Activated B cell treated with CpG ODN at 0.5 μM for 24 hours (primary cell): ENCODE data around the gene PIK3CA. TPM values are rescaled to one million over a fixed set of nuclear protein-coding genes. Genes with fewer than 3 reads are reported as not detected.
"Not testable (repeated sequence)": the region's sequence is repeated elsewhere in the genome, so short reads cannot be mapped to it uniquely, and the experiment has no call there.

Source experiments
- ATAC-seq: fragments of 200-7000 bp; cut with Tn5 transposase; one replicate; pipeline ENCODE4 v1.10.0; 2021; ENCODE audit warnings: low read depth, mild to moderate bottlenecking, moderate library complexity
- CTCF ChIA-PET: fragments of 350-600 bp; sonication (Branson Sonifier 250); formaldehyde crosslinking; loops from one replicate; lab custom pipeline; 2021; ENCODE audit warnings: antibody characterized with exemption; lab: Charles Lee
- POLR2A ChIA-PET: fragments of 350-600 bp; sonication (Branson Sonifier 250); formaldehyde crosslinking; loops from one replicate; lab custom pipeline; 2021; ENCODE audit warnings: antibody characterized with exemption; lab: Charles Lee
- DNase-seq: peaks from one replicate; pipeline ENCODE4 v3.0.0; 2022
- H3K27ac Mint-ChIP-seq: one replicate; pipeline ENCODE4 v1.8.0; 2020; ENCODE audit warnings: mixed read lengths
- H3K27me3 Mint-ChIP-seq: one replicate; pipeline ENCODE4 v1.8.0; 2021; ENCODE audit warnings: mixed read lengths
- H3K36me3 Mint-ChIP-seq: one replicate; pipeline ENCODE4 v1.8.0; 2021; ENCODE audit warnings: low read depth, mixed read lengths
- H3K4me1 Mint-ChIP-seq: one replicate; pipeline ENCODE4 v1.8.0; 2021; ENCODE audit warnings: mixed read lengths
- H3K4me3 Mint-ChIP-seq: one replicate; pipeline ENCODE4 v1.8.0; 2020; ENCODE audit warnings: mild to moderate bottlenecking, mixed read lengths
- H3K9me3 Mint-ChIP-seq: one replicate; pipeline ENCODE4 v1.8.0; 2020; ENCODE audit warnings: mixed read lengths
- intact Hi-C: fragments of 100-400 bp; cut with micrococcal nuclease; formaldehyde crosslinking; loops from one replicate; pipeline ENCODE4 v1.15.1; 2024
- total RNA-seq: library from RNA; stranded (reverse); gene quantifications from 2 replicates; pipeline ENCODE4 v1.2.3, GENCODE V29; 2022
- TF ChIP-seq, protein P1 (sequence below): fragments of 200-600 bp; IDR thresholded peaks from one replicate; pipeline ENCODE4 v1.8.0; 2022; ENCODE audit warnings: antibody characterized with exemption, mild to moderate bottlenecking

PIK3CA gene
- total RNA-seq, 1 donor from 2014 or later: 40.5 TPM

DNA sequence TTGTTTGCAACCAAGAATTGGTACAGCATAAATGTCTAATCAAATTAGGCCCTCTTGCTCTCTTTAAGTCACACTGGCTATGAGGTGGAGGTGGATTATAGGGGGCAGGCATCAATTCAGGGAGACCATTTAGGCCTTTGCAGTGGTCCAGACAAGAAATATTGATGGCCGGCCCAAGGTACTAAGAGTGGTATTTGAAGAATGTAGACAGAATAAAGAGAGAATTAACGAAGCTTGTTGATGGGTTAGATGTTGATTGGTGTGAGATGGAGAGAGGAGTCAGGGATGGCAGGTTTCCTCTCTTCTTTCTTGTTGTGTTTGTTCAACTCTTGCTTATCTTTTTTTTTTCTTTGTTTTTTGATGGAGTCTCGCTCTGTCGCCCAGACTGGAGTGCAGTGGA is 48.5 kb downstream of the PIK3CA start:
- no peak for ATAC-seq
- peak overlapping the region; percentile 10 for H3K27ac Mint-ChIP-seq
- TF ChIP-seq, protein P1, sequence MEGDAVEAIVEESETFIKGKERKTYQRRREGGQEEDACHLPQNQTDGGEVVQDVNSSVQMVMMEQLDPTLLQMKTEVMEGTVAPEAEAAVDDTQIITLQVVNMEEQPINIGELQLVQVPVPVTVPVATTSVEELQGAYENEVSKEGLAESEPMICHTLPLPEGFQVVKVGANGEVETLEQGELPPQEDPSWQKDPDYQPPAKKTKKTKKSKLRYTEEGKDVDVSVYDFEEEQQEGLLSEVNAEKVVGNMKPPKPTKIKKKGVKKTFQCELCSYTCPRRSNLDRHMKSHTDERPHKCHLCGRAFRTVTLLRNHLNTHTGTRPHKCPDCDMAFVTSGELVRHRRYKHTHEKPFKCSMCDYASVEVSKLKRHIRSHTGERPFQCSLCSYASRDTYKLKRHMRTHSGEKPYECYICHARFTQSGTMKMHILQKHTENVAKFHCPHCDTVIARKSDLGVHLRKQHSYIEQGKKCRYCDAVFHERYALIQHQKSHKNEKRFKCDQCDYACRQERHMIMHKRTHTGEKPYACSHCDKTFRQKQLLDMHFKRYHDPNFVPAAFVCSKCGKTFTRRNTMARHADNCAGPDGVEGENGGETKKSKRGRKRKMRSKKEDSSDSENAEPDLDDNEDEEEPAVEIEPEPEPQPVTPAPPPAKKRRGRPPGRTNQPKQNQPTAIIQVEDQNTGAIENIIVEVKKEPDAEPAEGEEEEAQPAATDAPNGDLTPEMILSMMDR: no peak
- H3K27me3 Mint-ChIP-seq: no peaks in the 10 kb centered on the region
- DNase-seq: no peak
- peaks cover 21% of the 10 kb centered on the region for H3K36me3 Mint-ChIP-seq
- POLR2A ChIA-PET: interaction anchor here (1.3 kb wide), 2 partner anchors 48 to 49 kb away, joined by 4 read pairs; no protein-coding TSS in a partner anchor
- H3K9me3 Mint-ChIP-seq: no peaks in the 10 kb centered on the region
- CTCF ChIA-PET: no interaction called here
- H3K4me3 Mint-ChIP-seq: peak overlapping the region; percentile 26
- intact Hi-C loops: loop anchor here (1.0 to 5.0 kb wide), 2 partner anchors 47 to 179 kb away; no protein-coding TSS in a partner anchor
- H3K4me1 Mint-ChIP-seq: peaks cover 46% of the 10 kb centered on the region

DNA sequence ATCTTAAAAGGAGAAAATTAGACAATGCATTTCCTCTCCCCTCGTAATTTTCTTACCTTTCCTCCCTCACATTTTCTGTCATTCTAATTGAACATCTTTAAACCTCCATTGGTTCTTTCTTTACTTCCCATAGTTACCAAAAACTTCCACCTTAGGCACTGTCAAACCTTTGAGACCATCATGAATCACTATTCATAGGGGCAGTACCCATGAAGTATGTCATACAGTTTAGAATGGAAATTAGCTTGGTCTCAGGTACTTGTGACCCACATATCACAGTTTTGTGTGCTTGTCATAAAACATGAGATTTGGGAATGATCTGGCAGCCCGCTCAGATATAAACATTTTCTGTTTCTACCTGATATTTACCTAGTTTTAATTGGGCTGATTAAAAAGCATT is 52.6 kb downstream of the PIK3CA start:
- peaks cover 18% of the 10 kb centered on the region for H3K4me1 Mint-ChIP-seq

DNA sequence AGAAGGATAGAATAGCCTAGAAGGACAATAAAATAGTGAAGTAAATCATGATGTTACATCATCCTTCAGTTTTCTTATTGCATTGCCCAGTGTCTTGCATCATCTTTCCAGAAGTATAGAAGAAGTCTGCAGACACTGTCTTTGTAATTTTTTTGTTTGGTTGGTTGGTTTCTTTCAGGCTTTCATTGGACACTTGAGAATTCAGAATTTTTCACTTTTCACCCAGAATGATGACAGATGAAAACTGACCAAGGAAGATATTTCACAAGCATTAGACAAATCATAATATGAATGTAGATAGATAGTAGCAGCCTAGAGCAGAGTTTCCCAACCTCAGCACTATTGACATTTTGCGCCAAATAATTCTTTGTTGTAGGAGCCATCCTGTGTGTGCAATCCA is 67.4 kb downstream of the PIK3CA start:
- intact Hi-C loops, CTCF ChIA-PET, POLR2A ChIA-PET: not testable (repeated sequence)

More for the DNA sequence above, 52.6 kb downstream of the PIK3CA start:
- DNase-seq (no peak), ATAC-seq (no peak)
- POLR2A ChIA-PET: interaction anchor here (0.5 kb wide), 1 partner anchor 81 kb away, joined by 3 read pairs; no protein-coding TSS in a partner anchor
- Mint-ChIP-seq H3K27ac (no peak overlapping the region), H3K27me3 (no peaks in the 10 kb centered on the region), H3K4me3 (no peak overlapping the region), H3K9me3 (no peaks in the 10 kb centered on the region), H3K36me3 (peaks cover 50% of the 10 kb centered on the region)
- TF ChIP-seq, protein P1: no peak
- CTCF ChIA-PET: no interaction called here
- intact Hi-C loops: no loop called here

DNA sequence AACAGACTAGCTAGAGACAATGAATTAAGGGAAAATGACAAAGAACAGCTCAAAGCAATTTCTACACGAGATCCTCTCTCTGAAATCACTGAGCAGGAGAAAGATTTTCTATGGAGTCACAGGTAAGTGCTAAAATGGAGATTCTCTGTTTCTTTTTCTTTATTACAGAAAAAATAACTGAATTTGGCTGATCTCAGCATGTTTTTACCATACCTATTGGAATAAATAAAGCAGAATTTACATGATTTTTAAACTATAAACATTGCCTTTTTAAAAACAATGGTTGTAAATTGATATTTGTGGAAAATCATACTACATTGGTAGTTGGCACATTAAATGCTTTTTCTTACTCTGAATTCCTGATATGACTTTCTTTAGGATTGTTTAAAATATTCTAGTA is 70.1 kb downstream of the PIK3CA start:
- H3K9me3 Mint-ChIP-seq, H3K4me3 Mint-ChIP-seq, H3K27me3 Mint-ChIP-seq, ATAC-seq, H3K27ac Mint-ChIP-seq, CTCF ChIA-PET, intact Hi-C loops, DNase-seq, H3K4me1 Mint-ChIP-seq: not testable (repeated sequence)
- H3K36me3 Mint-ChIP-seq: peaks cover 50% of the 10 kb centered on the region
- POLR2A ChIA-PET: interaction anchor here (0.6 kb wide), 1 partner anchor 243 kb away, joined by 3 read pairs; no protein-coding TSS in a partner anchor

More for the DNA sequence above, 67.4 kb downstream of the PIK3CA start:
- not testable (repeated sequence) for H3K9me3 Mint-ChIP-seq, DNase-seq, H3K4me3 Mint-ChIP-seq, H3K27me3 Mint-ChIP-seq, H3K4me1 Mint-ChIP-seq, ATAC-seq, H3K27ac Mint-ChIP-seq
- H3K36me3 Mint-ChIP-seq: peaks cover 43% of the 10 kb centered on the region

DNA sequence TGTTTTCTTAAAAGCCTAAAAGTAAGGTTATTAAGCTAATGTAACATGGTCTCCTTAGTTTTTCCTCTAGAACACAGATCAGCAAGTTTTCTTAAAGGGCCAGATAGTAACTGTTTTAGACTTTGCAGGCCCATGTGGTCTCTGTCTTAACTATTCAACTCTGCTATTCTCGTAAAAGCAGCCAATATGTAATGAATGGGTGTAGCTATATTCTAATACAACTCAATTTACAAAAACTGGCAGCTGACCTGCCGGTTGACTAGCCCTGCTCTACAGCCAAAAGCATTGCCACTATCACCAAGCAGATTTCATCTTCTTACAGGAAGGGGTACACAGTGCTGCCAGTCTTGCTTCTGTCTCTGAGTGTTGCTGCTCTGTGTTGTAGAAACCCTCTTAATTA is 75.4 kb downstream of the PIK3CA start:
- POLR2A ChIA-PET: interaction anchor here (1.1 kb wide), 1 partner anchor 74 kb away, joined by 3 read pairs; no protein-coding TSS in a partner anchor
- TF ChIP-seq, protein P1: no peak
- no peak overlapping the region for H3K4me3 Mint-ChIP-seq
- no peak for ATAC-seq
- CTCF ChIA-PET: interaction anchor here (0.8 kb wide), 1 partner anchor 10 kb away, joined by 3 read pairs; no protein-coding TSS in a partner anchor
- intact Hi-C loops: no loop called here
- H3K27ac Mint-ChIP-seq: no peak overlapping the region
- H3K9me3 Mint-ChIP-seq: no peaks in the 10 kb centered on the region
- DNase-seq: no peak
- H3K36me3 Mint-ChIP-seq: peaks cover 64% of the 10 kb centered on the region
- no peaks in the 10 kb centered on the region for H3K4me1 Mint-ChIP-seq
- no peaks in the 10 kb centered on the region for H3K27me3 Mint-ChIP-seq

DNA sequence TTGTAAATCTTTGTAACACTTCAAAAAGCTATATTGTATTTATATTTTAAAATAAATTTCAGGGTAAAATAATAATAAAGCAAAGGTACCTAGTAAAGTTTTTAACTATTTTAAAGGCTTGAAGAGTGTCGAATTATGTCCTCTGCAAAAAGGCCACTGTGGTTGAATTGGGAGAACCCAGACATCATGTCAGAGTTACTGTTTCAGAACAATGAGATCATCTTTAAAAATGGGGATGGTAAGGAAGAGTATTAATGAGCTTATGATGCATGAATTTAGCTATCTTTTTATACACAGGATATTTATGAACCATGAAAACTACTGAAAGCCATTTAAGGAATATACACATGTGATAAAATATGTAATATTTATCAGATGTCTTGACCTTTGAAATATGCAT is 76.4 kb downstream of the PIK3CA start:
- no peaks in the 10 kb centered on the region for H3K4me1 Mint-ChIP-seq
- POLR2A ChIA-PET: interaction anchor here (1.2 kb wide), 1 partner anchor 75 kb away, joined by 3 read pairs; no protein-coding TSS in a partner anchor
- H3K36me3 Mint-ChIP-seq: peaks cover 58% of the 10 kb centered on the region
- H3K9me3 Mint-ChIP-seq: no peaks in the 10 kb centered on the region
- no peaks in the 10 kb centered on the region for H3K27me3 Mint-ChIP-seq
- intact Hi-C loops: no loop called here
- no peak overlapping the region for H3K4me3 Mint-ChIP-seq
- TF ChIP-seq, protein P1: no peak
- CTCF ChIA-PET: no interaction called here
- H3K27ac Mint-ChIP-seq: no peak overlapping the region
- ATAC-seq: no peak
- DNase-seq: no peak
